Caco-2 (cell line): Measurements from ENCODE around the gene KIRREL3. TPM values are rescaled to one million over a fixed set of nuclear protein-coding genes. Genes with fewer than 3 reads are reported as not detected.

Experiments used
- BruUV-seq: library from RNA; stranded (reverse); fragments of 400-500 nt; replicated peaks from 2 replicates; lab custom pipeline; 2021; lab: Mats Ljungman, UMichigan
- CTCF ChIA-PET: fragments of 300-600 bp; sonication (Branson Sonifier 250); formaldehyde crosslinking; loops from one replicate; lab custom pipeline; 2022; ENCODE audit warnings: antibody characterized with exemption; lab: Charles Lee
- POLR2A ChIA-PET: fragments of 300-600 bp; sonication (Branson Sonifier 250); formaldehyde crosslinking; loops from one replicate; lab custom pipeline; 2022; ENCODE audit warnings: antibody characterized with exemption; lab: Charles Lee
- DNase-seq, 2 experiments: peaks; one replicate each; pipeline versions ENCODE4 v3.0.0 to v3.0.0-alpha.2; 2020 to 2022
- H3K27me3 ChIP-seq: replicated peaks from 2 replicates; pipeline ENCODE4 v1.6.0; 2011; ENCODE audit warnings: low read length; ENCODE audit not compliant: control insufficient read depth, insufficient read depth
- H3K36me3 ChIP-seq: 2 replicates; pipeline ENCODE4 v1.5.1; 2011; ENCODE audit warnings: low read length; ENCODE audit not compliant: control insufficient read depth, insufficient read depth
- H3K4me1 ChIP-seq: fragments of 250-450 bp; sonication (Bioruptor Pico); 2 replicates; pipeline ENCODE4 v1.5.1; 2020; ENCODE audit warnings: mild to moderate bottlenecking
- H3K4me3 ChIP-seq: 2 replicates; pipeline ENCODE4 v1.5.1; 2011; ENCODE audit warnings: low read depth, mild to moderate bottlenecking, control low read depth, low read length
- H3K9me3 ChIP-seq: fragments of 250-450 bp; sonication (Bioruptor Pico); 2 replicates; pipeline ENCODE4 v1.5.1; 2020; ENCODE audit warnings: mild to moderate bottlenecking, moderate library complexity
- H3K27ac Mint-ChIP-seq: one replicate; pipeline ENCODE4 v1.8.0; 2022; ENCODE audit warnings: mixed read lengths; ENCODE audit not compliant: unreplicated experiment
- H3K27me3 Mint-ChIP-seq: one replicate; pipeline ENCODE4 v1.8.0; 2022; ENCODE audit warnings: mixed read lengths; ENCODE audit not compliant: insufficient read depth, unreplicated experiment
- H3K36me3 Mint-ChIP-seq: one replicate; pipeline ENCODE4 v1.8.0; 2022; ENCODE audit warnings: mild to moderate bottlenecking, mixed read lengths; ENCODE audit not compliant: insufficient read depth, unreplicated experiment
- H3K4me1 Mint-ChIP-seq: one replicate; pipeline ENCODE4 v1.8.0; 2022; ENCODE audit warnings: low read depth, mixed read lengths; ENCODE audit not compliant: unreplicated experiment
- H3K4me3 Mint-ChIP-seq: one replicate; pipeline ENCODE4 v1.8.0; 2022; ENCODE audit warnings: mild to moderate bottlenecking, moderate library complexity, mixed read lengths; ENCODE audit not compliant: unreplicated experiment
- H3K9me3 Mint-ChIP-seq: one replicate; pipeline ENCODE4 v1.8.0; 2022; ENCODE audit warnings: mixed read lengths; ENCODE audit not compliant: unreplicated experiment
- intact Hi-C: fragments of 100-400 bp; cut with micrococcal nuclease; formaldehyde crosslinking; loops from one replicate; pipeline ENCODE4 v1.10.0; 2022; ENCODE audit not compliant: unreplicated experiment
- total RNA-seq: library from RNA; stranded (reverse); gene quantifications from 2 replicates; pipeline ENCODE4 v1.2.3, GENCODE V29; 2022
- TF ChIP-seq, protein P1 (sequence below), 2 experiments: fragments of 200-600 bp in 1 of 2; IDR thresholded peaks; 1 replicate in 1 of 2; 2 replicates in 1 of 2; pipeline versions ENCODE4 v1.5.1 to v1.8.0; 2011 to 2022; ENCODE audit warnings: antibody characterized with exemption in 1 of 2, control low read depth in 1 of 2, inconsistent platforms in 1 of 2, low read depth in 1 of 2, low read length in 1 of 2, mild to moderate bottlenecking in 1 of 2, moderate library complexity in 1 of 2; ENCODE audit not compliant: insufficient read depth in 1 of 2, severe bottlenecking in 1 of 2, unreplicated experiment in 1 of 2

The KIRREL3 gene
- total RNA-seq, 1 experiment from 2014 or later, result not detected

DNA sequence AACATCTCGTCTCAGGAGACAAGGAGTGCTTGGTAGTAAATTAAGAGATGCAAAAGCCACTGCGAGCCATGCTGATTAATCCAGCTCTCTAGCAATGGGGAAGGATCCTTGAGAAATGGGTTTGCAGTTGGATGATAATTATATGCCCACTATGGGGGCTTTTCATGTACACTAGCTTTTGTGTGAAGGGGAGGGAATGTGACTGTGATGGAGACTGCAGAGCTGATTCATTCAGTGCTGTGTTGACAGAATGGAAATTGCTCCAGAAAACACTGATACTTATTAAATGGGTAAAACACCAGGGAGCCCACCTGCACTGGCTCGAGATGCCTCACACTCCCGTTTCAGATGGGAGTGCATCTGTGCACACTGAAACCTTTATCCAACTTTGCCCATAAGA lies 37.0 kb upstream of the KIRREL3 start:
- Mint-ChIP-seq H3K4me3 (no peak overlapping the region), H3K27ac (no peak overlapping the region), H3K36me3 (no peaks in the 10 kb centered on the region), H3K4me1 (no peaks in the 10 kb centered on the region), H3K9me3 (no peaks in the 10 kb centered on the region), H3K27me3 (peaks cover 31% of the 10 kb centered on the region)
- no TSS peak for BruUV-seq
- Histone ChIP-seq H3K36me3 (no peaks in the 10 kb centered on the region), H3K27me3 (no peaks in the 10 kb centered on the region), H3K4me3 (no peak overlapping the region), H3K9me3 (no peaks in the 10 kb centered on the region), H3K4me1 (no peaks in the 10 kb centered on the region)
- ChIA-PET POLR2A (no interaction called here), CTCF (no interaction called here)
- TF ChIP-seq, protein P1, sequence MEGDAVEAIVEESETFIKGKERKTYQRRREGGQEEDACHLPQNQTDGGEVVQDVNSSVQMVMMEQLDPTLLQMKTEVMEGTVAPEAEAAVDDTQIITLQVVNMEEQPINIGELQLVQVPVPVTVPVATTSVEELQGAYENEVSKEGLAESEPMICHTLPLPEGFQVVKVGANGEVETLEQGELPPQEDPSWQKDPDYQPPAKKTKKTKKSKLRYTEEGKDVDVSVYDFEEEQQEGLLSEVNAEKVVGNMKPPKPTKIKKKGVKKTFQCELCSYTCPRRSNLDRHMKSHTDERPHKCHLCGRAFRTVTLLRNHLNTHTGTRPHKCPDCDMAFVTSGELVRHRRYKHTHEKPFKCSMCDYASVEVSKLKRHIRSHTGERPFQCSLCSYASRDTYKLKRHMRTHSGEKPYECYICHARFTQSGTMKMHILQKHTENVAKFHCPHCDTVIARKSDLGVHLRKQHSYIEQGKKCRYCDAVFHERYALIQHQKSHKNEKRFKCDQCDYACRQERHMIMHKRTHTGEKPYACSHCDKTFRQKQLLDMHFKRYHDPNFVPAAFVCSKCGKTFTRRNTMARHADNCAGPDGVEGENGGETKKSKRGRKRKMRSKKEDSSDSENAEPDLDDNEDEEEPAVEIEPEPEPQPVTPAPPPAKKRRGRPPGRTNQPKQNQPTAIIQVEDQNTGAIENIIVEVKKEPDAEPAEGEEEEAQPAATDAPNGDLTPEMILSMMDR (IDR thresholded peaks at IDR 0.05; ENCODE audit: insufficient read depth in 1 of 2, low read depth in 1 of 2, low read length in 1 of 2, severe bottlenecking in 1 of 2, unreplicated experiment in 1 of 2), result no peak
- no peak for DNase-seq
- intact Hi-C loops, result no loop called here

DNA sequence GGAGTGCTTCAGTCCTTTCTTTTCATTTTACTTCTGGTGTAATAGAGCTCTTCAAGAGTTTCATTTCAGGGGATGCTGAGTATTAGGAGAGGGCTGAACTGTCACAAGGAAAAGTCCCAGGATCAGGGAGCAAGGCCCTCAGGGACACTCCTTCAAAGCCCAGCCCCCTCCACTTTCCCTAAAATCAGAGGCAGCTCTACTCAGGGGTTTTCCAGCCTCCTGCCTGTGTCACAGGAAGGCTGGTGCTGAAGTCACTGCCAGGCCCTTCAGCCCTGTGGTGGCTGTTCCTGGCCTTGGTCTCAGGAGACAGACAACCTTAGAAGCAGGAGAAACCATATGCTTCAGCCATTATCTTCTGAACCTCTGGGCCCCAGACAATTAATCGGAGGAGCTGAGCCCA lies 36.4 kb upstream of the KIRREL3 start:
- no TSS peak for BruUV-seq
- CTCF ChIA-PET, result no interaction called here

DNA sequence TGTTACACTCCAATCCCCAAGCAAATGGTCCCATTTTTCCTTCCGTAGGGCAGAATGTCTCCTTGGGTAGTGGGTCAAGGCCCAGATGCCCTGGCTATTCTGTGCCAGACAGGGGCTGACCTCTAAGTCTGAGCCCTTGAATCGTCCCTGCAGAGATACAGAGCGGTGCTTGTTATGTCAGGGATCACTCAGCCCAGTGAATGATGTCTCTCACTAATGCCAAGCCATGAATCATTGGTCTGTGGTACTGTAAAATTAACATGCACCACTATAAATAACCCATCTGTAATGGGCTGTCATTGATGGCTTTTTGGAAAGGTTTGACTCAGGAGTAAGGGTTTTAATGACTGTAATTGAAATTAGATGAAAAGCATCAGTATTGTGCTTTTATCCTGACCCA lies 35.3 kb upstream of the KIRREL3 start:
- Mint-ChIP-seq H3K4me1 (no peaks in the 10 kb centered on the region), H3K27me3 (peaks cover 29% of the 10 kb centered on the region), H3K36me3 (no peaks in the 10 kb centered on the region), H3K4me3 (no peak overlapping the region), H3K9me3 (no peaks in the 10 kb centered on the region), H3K27ac (no peak overlapping the region)
- no peak for DNase-seq
- Histone ChIP-seq H3K4me3 (no peak overlapping the region), H3K27me3 (no peaks in the 10 kb centered on the region), H3K36me3 (no peaks in the 10 kb centered on the region), H3K9me3 (no peaks in the 10 kb centered on the region), H3K4me1 (no peaks in the 10 kb centered on the region)
- intact Hi-C loops, result no loop called here
- TF ChIP-seq, protein P1 (IDR thresholded peaks at IDR 0.05; ENCODE audit: insufficient read depth in 1 of 2, low read depth in 1 of 2, low read length in 1 of 2, severe bottlenecking in 1 of 2, unreplicated experiment in 1 of 2), result no peak
- CTCF ChIA-PET, result no interaction called here
- POLR2A ChIA-PET, result no interaction called here
- BruUV-seq, result no TSS peak

More for the DNA sequence above, 36.4 kb upstream of the KIRREL3 start:
- H3K9me3 Mint-ChIP-seq, result no peaks in the 10 kb centered on the region
- intact Hi-C loops, result no loop called here
- H3K27ac Mint-ChIP-seq, result no peak overlapping the region
- POLR2A ChIA-PET, result no interaction called here
- Histone ChIP-seq H3K36me3 (no peaks in the 10 kb centered on the region), H3K4me1 (no peaks in the 10 kb centered on the region), H3K27me3 (no peaks in the 10 kb centered on the region), H3K4me3 (no peak overlapping the region), H3K9me3 (no peaks in the 10 kb centered on the region)
- H3K4me1 Mint-ChIP-seq, result no peaks in the 10 kb centered on the region
- peaks cover 29% of the 10 kb centered on the region for H3K27me3 Mint-ChIP-seq
- TF ChIP-seq, protein P1 (IDR thresholded peaks at IDR 0.05; ENCODE audit: insufficient read depth in 1 of 2, low read depth in 1 of 2, low read length in 1 of 2, severe bottlenecking in 1 of 2, unreplicated experiment in 1 of 2), result no peak
- no peak for DNase-seq
- H3K36me3 Mint-ChIP-seq, result no peaks in the 10 kb centered on the region
- H3K4me3 Mint-ChIP-seq, result no peak overlapping the region
